B cell (primary cell): ENCODE data around the gene SLC22A17.

Source experiments
- EZH2 ChIP-seq: IDR thresholded peaks from 2 replicates; pipeline ENCODE4 v1.6.1; 2012; ENCODE audit warnings: borderline replicate concordance, low read depth, mild to moderate bottlenecking, moderate library complexity, low read length; ENCODE audit not compliant: insufficient read depth, poor library complexity, severe bottlenecking
- TF ChIP-seq, protein P1 (sequence below): fragments of 200-600 bp; IDR thresholded peaks from one replicate; pipeline ENCODE4 v1.8.0; 2022; ENCODE audit warnings: antibody characterized with exemption, mild to moderate bottlenecking

DNA sequence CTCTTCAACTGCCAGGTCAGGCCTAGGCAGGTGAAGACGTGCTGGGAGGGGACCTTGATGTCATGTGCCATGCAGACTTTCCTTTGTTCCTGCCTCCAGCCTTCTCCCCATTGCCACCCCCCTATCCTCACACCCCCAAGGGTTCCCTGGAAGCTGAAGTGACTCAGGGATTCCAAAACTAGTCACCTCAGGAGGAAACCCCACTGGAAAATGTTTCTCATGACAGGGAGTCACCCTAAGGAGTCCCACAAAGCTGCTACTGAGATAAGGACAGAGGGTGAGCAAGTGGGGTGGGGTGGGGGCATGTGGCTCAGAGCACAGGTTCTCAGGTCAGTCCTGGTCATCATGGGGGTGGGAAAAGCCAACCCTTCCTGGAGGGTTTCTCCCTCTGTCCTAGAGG is 17.5 kb upstream of the SLC22A17 start:
- TF ChIP-seq, protein P1, sequence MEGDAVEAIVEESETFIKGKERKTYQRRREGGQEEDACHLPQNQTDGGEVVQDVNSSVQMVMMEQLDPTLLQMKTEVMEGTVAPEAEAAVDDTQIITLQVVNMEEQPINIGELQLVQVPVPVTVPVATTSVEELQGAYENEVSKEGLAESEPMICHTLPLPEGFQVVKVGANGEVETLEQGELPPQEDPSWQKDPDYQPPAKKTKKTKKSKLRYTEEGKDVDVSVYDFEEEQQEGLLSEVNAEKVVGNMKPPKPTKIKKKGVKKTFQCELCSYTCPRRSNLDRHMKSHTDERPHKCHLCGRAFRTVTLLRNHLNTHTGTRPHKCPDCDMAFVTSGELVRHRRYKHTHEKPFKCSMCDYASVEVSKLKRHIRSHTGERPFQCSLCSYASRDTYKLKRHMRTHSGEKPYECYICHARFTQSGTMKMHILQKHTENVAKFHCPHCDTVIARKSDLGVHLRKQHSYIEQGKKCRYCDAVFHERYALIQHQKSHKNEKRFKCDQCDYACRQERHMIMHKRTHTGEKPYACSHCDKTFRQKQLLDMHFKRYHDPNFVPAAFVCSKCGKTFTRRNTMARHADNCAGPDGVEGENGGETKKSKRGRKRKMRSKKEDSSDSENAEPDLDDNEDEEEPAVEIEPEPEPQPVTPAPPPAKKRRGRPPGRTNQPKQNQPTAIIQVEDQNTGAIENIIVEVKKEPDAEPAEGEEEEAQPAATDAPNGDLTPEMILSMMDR = no peak
- no peak for TF ChIP-seq EZH2
